Prostate gland (tissue), 2 donors: ENCODE data around the gene KRT86.

Source experiments
- POLR2A ChIP-seq: fragments of 450-650 bp; IDR thresholded peaks from one replicate; pipeline ENCODE4 v1.6.1; 2016; ENCODE audit warnings: antibody characterized with exemption, mild to moderate bottlenecking
- POLR2AphosphoS5 ChIP-seq: sonication (generic); formaldehyde crosslinking; IDR thresholded peaks from one replicate; pipeline ENCODE4 v1.6.1; 2017; ENCODE audit warnings: antibody characterized with exemption
- TF ChIP-seq, protein P1 (sequence below), 4 experiments: fragments of 200-600 bp in 2 of 4; fragments of 450-650 bp in 2 of 4; sonication (generic) in 2 of 4; IDR thresholded peaks; 1 replicate in 3 of 4; 2 replicates in 1 of 4; pipeline ENCODE4 v1.5.1; 2016 to 2019; ENCODE audit warnings: antibody characterized with exemption in 4 of 4, mild to moderate bottlenecking in 2 of 4, moderate library complexity in 2 of 4

DNA sequence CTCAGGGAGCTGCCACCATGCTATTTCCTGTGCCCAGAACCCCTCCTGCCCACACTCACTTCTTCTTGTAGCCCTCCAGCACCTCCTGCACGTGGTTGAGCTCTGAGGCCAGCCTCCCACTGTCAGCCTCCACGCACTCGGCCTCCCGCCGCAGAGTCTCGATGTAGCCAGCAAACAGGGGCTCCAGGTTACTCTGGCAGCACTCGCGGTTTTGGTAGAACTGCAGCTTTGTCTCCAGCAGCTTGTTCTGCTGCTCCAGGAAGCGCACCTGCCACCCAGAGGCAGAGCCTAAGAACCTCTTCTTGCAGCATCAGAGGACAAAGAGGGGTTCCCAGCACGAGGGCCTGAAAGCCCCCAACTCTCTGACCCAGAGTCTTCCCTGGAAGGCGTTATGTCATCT lies 44.7 kb downstream of the KRT86 start:
- TF ChIP-seq, protein P1, sequence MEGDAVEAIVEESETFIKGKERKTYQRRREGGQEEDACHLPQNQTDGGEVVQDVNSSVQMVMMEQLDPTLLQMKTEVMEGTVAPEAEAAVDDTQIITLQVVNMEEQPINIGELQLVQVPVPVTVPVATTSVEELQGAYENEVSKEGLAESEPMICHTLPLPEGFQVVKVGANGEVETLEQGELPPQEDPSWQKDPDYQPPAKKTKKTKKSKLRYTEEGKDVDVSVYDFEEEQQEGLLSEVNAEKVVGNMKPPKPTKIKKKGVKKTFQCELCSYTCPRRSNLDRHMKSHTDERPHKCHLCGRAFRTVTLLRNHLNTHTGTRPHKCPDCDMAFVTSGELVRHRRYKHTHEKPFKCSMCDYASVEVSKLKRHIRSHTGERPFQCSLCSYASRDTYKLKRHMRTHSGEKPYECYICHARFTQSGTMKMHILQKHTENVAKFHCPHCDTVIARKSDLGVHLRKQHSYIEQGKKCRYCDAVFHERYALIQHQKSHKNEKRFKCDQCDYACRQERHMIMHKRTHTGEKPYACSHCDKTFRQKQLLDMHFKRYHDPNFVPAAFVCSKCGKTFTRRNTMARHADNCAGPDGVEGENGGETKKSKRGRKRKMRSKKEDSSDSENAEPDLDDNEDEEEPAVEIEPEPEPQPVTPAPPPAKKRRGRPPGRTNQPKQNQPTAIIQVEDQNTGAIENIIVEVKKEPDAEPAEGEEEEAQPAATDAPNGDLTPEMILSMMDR (IDR thresholded peaks at IDR 0.05) = no peak
- TF ChIP-seq POLR2AphosphoS5 = no peak
- TF ChIP-seq POLR2A = no peak
